Measurements from ENCODE around the gene TPPP. TPM values are rescaled to one million over a fixed set of nuclear protein-coding genes. Genes with fewer than 3 reads are reported as not detected.

TPPP gene
- total RNA-seq, 1 donor from 2014 or later: 21.6 TPM

DNA sequence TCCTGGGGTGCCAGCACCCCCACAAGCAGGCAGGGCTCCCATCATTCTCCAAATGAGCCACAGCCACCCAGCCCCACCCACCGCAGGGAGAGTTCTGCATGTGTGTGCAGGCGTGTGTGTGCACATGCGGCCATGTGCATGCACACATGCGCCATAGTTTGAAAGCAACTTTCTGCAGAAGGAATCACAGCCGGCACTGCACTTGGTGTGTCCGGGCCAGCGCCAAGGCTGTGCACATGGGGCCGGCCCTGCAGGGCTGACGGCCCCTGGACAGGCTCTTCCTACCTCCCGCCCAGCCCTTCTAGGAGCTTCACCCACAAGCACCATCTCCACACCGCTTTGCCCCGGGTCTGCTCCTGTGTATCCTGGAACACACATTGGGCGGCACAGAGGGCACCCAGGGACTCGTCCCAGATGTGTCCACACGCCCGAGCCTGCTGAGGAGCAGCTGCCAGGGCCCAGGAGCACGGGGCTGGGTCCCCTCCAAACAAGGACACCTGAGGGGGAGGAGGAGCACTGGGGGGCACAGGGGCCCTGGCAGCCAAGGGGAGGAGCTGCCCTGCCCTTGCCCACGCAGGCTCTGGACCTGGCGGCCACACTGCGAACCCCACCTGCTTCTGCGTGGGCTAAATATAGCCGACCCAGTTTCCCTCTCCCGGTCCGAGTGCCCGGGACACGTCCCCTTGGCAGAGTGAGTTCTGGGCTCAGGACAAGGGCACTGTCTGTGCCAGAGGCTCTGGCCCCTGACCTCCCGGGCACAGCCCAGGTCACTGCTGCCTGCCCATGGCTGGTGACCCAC lies 19.1 kb downstream of the TPPP start:
- intact Hi-C loops (cut with micrococcal nuclease): loop anchor here (5.0 kb wide), 1 partner anchor 228 kb away; no protein-coding TSS in a partner anchor
- DNase-seq: peak; percentile 65
- TF ChIP-seq, protein P1, sequence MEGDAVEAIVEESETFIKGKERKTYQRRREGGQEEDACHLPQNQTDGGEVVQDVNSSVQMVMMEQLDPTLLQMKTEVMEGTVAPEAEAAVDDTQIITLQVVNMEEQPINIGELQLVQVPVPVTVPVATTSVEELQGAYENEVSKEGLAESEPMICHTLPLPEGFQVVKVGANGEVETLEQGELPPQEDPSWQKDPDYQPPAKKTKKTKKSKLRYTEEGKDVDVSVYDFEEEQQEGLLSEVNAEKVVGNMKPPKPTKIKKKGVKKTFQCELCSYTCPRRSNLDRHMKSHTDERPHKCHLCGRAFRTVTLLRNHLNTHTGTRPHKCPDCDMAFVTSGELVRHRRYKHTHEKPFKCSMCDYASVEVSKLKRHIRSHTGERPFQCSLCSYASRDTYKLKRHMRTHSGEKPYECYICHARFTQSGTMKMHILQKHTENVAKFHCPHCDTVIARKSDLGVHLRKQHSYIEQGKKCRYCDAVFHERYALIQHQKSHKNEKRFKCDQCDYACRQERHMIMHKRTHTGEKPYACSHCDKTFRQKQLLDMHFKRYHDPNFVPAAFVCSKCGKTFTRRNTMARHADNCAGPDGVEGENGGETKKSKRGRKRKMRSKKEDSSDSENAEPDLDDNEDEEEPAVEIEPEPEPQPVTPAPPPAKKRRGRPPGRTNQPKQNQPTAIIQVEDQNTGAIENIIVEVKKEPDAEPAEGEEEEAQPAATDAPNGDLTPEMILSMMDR (IDR thresholded peaks at IDR 0.05; ENCODE audit: borderline replicate concordance): peak; percentile 42
- Histone ChIP-seq H3K4me3 (peak overlapping the region; percentile 50), H3K9me3 (replicated peaks) (no peaks in the 10 kb centered on the region), H3K36me3 (no peaks in the 10 kb centered on the region), H3K27me3 (ENCODE audit: low read depth) (no peaks in the 10 kb centered on the region), H3K4me1 (peaks cover 50% of the 10 kb centered on the region), H3K27ac (replicated peaks) (peak overlapping the region; percentile 89)

DNA sequence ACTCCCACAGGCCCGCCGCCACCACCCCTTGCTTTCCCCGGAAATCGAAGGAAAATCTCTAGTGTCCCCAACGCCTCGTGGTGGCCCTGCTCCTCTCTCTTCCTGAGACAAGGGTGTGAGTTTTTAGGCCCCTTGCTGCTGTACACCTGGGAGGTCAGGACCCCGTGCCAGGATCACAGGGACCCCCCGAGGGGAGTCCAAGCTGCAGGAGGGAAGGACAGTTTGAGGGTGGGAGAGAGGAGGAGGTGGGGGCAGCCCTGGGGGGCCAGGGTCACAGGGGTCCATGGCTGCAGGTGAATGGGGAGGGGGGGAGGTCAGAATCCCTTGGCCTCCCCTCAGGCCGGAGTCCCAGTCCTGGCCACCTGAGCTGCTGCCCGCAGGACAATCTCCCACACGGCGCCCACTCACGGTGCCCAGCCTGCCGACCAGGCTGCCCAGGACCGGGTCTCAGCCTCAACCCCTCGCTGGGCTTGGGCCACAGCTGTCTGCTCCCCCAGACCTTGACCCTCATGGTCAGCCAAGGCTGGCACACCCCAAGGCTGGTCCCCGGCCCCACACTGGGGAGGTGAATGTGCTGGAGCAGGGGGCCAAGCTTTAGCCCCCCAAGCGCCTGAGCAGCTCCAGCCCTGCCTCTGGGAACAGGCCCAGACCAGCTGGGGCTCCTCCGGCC lies 19.9 kb downstream of the TPPP start:
- intact Hi-C loops (cut with micrococcal nuclease): loop anchor here (5.0 kb wide), 1 partner anchor 229 kb away; no protein-coding TSS in a partner anchor
- no peaks in the 10 kb centered on the region for H3K27me3 ChIP-seq (ENCODE audit: low read depth)
- H3K9me3 ChIP-seq (replicated peaks): no peaks in the 10 kb centered on the region
- no peak for DNase-seq
- TF ChIP-seq, protein P1 (IDR thresholded peaks at IDR 0.05; ENCODE audit: borderline replicate concordance): no peak
- no peaks in the 10 kb centered on the region for H3K36me3 ChIP-seq
- H3K4me3 ChIP-seq: peak overlapping the region; percentile 50
- H3K27ac ChIP-seq (replicated peaks): peak overlapping the region; percentile 89
- peaks cover 50% of the 10 kb centered on the region for H3K4me1 ChIP-seq

DNA sequence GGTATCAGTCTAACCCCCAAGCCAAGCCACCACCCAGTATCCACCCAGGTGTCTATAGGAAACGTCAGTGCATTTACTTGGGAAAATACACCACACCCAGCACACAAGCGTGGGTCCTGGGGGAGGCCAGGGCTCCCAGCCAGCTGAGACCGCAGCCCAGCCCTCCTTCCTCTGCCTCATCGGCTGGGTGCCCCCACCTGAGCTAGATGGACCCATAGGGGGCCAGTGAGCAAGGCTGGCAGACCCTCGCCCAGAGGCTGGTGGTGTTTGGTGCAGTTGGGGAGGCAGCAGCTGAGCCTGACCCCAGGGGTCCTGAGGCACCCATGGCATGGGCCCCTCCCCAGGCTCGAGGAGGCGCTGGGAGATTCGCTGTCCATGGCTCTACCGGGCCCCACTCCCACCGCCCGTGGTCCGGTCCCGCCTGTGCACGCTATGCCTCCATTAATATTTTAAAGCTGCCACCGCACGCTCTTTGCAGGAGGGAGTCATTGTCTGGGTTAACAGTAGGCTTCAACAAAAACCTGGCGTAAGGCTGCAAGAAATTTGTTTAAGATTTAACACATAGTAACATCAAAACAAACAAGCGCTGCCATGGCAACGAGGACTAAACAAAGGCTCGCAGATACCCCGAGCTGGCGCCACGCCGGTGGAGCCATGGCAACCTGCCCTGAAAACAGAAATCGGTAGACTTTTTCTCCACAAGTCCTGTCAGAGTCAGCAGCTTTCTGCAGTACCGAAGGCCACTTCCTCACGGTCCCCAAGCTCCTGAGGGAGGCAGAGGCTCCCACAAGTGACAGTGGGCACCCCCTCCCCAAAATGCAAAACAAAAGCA lies 20.6 kb downstream of the TPPP start:
- Histone ChIP-seq H3K27ac (replicated peaks) (peak overlapping the region; percentile 89), H3K4me1 (peaks cover 50% of the 10 kb centered on the region), H3K36me3 (no peaks in the 10 kb centered on the region), H3K27me3 (ENCODE audit: low read depth) (no peaks in the 10 kb centered on the region), H3K4me3 (peak overlapping the region; percentile 50), H3K9me3 (replicated peaks) (no peaks in the 10 kb centered on the region)
- intact Hi-C loops (cut with micrococcal nuclease): loop anchor here (5.0 kb wide), 1 partner anchor 230 kb away; no protein-coding TSS in a partner anchor
- DNase-seq: peak; percentile 82
- TF ChIP-seq, protein P1 (IDR thresholded peaks at IDR 0.05; ENCODE audit: borderline replicate concordance): no peak

DNA sequence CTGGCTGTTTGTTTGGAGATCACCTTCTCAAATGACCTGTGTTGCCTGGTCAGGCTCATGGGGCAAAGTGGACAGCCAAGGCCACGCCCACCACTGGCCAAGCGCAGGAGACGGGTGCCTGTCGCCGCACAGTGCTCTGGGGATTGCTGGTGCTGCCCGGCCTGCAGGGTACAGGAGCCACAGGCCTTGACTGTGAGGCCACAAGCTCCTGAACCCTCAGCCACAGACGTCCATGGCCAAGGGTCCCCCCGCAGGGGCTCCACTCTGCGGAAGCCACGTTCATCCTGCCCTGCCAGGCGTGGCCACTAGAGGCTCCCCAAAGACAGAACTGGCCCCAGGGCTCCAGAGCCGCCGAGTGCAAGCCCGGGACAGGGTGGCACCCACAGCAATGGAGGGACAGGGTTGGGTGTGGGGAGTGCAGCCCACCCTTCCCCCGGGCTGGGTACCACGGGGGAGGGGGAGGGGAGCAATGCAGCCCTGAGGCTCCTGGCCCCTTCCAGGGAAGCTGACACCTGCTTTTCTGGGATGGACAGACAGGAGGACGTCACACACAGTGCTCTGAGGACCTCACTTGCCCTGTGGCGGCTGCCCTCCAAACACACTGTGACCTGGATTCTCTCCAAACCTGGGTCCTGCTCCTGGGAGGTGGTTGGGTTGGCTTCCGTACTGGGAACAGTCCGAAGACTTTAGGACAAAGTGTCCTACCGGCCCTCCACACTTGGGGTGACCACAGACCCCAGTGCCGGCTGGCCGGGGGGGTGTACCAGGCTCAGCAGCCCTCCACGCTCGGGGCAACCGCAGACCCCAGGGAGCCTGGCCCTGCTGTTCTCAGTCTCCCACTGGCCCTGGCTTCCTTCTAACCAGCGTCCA lies 21.5 kb downstream of the TPPP start:
- peak; percentile 72 for DNase-seq
- H3K9me3 ChIP-seq (replicated peaks): no peaks in the 10 kb centered on the region
- H3K27ac ChIP-seq (replicated peaks): peak overlapping the region; percentile 89
- peak overlapping the region; percentile 50 for H3K4me3 ChIP-seq
- H3K4me1 ChIP-seq: peaks cover 50% of the 10 kb centered on the region
- intact Hi-C loops (cut with micrococcal nuclease): loop anchor here (5.0 kb wide), 1 partner anchor 231 kb away; no protein-coding TSS in a partner anchor
- no peaks in the 10 kb centered on the region for H3K36me3 ChIP-seq
- H3K27me3 ChIP-seq (ENCODE audit: low read depth): no peaks in the 10 kb centered on the region
- TF ChIP-seq, protein P1 (IDR thresholded peaks at IDR 0.05; ENCODE audit: borderline replicate concordance): peak; percentile 96

All from left ventricle myocardium inferior (tissue), 1 donor.